ENCODE data around the gene CEP63.

CEP63 gene

GRCh38 chr3:134610432-134611385, 124.9 kb downstream of the CEP63 start:
- DNase-seq, result no peak

- DNase-seq, result no peak
These were observed 125.7 kb downstream of the CEP63 start for GRCh38 chr3:134611516-134611915.

DNA sequence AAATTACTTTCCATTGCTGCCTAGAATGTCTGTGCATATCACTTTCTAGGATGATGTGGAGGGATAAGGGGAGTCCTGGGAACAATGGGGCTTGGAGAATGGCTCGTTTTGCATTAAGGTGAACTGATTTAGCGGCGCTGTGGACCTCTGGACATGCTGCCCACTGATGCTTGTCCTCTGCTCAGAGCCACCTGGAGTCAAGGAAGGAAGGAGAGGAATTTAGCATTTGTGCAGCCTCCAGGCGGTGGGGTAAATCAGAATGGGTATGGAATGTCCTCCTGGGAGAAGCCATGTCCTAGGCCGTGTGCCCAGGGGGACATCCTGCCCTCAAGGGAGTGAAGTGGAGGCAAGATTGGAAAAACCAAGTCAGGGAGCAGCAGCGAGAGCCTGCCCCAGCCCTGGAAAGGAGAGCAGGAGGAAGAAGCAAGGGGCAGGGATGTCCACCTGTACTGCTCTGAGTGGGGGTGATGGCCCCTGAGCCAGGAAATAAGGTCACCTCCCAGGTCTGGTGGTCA, 127.2 kb downstream of the CEP63 start:
- no peak for DNase-seq

DNA sequence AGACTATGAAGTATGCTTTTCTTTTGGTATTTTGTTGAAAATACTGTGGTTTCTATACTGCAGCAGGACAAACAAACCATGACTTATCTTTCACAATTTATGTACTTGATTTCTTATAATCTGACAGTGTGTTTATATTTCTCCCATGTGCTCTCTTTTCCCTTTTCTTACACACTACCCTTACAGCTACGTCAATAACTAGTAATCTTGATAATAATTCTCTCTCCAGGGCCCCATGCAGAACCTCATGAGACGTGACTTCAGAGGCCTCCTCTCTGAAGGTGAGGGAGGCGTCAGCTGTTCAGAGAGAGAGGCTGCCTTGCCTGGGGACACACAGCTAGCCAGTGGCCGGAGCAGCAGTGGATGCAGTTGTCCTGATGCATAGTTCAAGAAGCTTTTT, 129.1 kb downstream of the CEP63 start:
- DNase-seq, result no peak

DNA sequence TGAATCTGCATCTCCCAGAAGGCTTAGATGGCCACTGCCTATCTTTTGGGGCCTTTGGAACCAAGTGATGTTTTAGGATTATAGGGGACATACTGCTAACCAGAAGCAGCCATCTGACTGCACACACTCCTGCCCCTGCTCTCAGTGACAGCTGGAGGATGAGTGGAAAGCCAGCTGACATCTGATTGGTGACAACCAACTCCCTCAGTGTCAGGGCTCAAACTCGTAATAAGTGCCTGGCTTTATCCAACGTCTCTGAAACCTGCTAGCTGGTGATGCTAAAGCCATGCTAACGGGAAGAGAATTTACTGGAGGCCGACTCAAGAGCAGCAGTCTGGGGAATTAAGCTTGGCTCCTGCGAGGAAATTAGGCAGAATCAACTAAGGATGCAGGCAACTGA, 129.9 kb downstream of the CEP63 start:
- DNase-seq, result no peak

DNA sequence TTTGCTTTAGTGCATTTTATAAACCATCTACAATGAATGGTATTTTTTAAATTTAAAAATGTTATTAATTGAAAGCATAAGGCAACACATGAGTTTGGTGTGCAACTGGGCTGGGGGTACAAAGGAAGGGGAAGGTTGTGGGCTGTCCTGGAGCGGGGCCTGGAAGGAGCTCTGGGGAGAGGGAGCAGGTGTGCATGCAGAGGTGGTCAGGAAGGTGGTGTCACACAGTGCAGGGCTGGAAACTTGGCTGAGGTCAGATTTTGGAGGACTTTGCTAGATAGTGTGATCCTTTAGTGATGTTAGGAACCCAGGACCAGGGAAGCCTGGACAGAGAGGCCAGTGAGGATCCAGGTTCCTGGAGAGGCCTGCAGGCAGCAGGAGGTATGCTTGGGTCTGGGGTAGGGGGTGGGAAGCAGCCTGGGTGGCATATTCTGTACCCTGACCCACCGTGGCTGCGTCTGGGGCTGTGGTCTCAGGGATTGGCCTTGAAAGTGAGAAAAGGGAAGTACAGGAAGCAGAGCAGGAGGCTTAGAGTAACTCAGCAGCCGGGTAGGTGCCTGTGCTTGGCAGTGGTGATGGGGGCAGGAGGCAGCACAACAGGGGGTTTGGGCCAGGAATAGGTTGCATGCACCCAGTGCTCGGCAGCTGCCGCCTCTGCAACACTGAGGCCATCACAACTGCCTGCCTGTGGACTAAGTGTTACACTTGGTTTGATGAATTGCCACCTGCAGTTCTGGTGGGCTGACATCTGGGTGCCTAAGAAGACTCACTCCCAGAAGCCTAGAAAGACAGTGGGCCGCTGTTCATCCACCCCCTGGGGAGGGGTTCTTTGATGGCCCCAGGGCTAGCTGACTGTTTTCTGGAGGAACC, 132.0 kb downstream of the CEP63 start:
- no peak for DNase-seq

GRCh38 chr3:134618478-134619300, 132.8 kb downstream of the CEP63 start:
- DNase-seq, result no peak

DNA sequence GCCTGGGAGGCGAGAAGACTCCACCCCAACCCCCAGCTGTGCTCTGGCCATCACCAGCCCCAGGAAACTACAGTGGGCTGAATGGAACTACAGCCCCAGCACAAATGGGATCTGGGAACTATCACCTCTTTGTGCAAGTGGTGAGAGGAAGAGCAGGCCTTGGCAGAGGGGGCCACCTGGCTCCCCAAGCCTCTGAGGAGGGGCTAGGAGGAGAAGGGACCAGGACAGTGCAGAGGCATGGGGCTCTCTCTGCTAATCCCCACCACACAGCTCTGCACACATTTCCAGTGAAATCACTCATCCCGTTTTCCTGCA, 133.4 kb downstream of the CEP63 start:
- no peak for DNase-seq

DNA sequence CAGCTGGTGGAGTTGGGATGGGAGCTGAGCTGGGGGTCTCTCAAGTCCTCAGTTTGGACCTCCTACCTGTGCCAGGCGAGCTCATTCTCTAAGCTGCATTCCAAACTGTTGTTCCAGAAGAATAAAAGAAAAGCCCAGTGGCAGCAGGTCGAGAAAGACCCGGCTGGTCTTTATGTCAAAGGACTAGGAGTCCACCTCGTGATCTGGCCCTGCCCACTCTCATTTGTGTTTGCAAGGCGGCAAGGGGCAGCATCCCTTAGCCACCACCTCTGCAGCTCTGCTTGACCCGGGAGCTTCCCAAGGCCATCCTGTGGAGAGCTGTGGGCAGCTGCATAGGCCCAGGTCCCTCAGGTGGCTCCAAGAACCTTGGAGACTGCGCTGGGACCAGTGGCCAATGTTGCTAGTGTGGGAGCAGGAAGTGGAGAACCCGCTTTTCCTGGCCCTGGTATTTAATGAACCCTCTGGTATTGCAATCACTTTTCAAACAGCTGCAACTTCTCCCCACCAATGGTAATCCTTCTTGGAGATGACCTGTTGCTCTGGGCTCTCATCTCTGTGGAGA, 134.1 kb downstream of the CEP63 start:
- no peak for DNase-seq

DNA sequence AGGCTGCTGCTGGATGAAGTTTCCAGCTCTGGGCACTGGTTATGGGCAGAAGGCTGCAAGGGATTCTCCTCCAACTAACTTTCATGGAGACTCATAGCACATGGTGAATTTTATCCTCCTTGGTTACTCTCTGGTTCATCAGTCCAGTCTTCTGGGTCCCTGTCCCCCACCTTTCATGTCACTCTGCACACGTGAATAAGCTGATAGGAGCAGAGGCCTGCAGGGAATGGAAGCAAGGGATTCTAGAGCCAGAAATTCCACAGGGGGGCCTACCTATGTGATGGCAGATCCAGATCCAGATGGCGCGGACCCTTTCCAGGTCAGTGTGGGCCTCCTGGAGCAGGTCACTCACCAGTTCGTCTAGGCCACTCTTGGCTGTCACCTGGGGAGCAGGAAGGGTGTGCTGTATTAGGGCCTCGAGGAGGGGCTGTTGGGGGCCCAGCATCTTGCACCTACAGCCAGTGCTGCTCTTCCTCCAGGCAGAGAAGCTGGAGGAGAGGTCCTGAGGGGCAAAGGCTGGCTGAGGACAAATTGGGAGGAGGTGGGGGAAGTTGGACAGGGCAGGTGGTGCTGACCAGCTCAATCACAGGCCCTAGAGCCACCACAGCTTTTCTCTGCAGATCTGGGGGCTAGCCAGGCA, 134.7 kb downstream of the CEP63 start:
- no peak for DNase-seq

- no peak for DNase-seq
These were observed 136.0 kb downstream of the CEP63 start for GRCh38 chr3:134621854-134622253.

GRCh38 chr3:134622806-134623365, 137.0 kb downstream of the CEP63 start:
- DNase-seq, result no peak

DNA sequence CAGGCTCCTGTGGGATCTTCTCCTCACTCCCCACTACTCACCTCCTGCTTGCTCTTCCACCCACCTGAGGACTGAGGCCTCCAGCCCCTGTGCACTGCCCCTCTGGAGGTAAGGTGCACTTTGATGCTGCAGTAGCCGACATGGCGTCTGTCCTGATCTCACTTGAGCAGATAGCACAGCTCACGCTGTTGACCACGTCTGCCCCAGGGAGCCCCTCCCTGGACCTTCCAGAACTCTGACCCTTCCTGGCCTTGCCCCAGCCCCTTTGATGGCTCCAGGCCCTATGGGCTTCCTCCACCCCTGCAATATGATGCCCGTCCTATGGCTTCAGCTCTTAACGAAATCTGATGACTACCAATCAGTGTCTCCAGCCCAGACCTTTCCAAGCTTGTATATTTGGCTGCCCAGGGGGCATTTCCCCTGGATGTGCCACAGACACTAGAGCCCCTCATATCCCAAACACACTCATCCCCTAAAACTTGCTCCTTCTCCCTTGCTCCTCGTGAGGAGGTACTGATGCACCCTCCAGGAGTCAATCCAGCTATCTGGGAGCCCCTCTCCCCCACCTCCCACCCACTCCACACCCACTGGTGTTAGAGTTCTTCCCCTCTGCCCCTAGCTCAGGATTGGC, 137.9 kb downstream of the CEP63 start:
- no peak for DNase-seq
